Measurements from ENCODE around the gene PLCB1. TPM values are rescaled to one million over a fixed set of nuclear protein-coding genes. Genes with fewer than 3 reads are reported as not detected.

The PLCB1 gene
- polyA plus RNA-seq, 3 donors from 2014 or later: 11.0 to 20.4 (median 12.6) TPM

DNA sequence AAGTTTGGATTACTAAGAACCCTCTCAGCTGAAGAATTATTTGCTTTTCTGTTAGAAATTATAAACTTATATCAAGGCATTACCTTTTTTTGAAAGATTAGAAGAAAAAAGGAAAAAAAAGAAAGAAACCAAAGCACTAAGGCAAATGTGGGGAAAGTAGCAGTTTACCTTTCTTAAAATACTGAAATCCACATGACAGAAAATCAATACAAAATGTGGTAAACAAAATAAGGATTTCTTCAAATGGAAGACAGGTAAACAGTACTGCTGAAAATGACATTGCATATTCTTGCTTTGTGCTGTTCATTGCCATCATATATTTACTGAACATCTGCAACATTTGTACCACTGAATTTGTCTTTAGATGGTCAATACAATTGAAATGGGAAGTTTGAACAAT is 525.6 kb downstream of the PLCB1 start:
- Mint-ChIP-seq H3K36me3 (peaks cover 0 to 12% (median 3%) of the 10 kb centered on the region in 3 donors), H3K4me3 (no peak overlapping the region), H3K9me3 (no peaks in the 10 kb centered on the region), H3K27me3 (ENCODE audit: low read depth in 3 of 3) (peaks cover 2 to 9% (median 7%) of the 10 kb centered on the region in 3 donors), H3K4me1 (peaks cover 0 to 5% of the 10 kb centered on the region in 2 donors), H3K27ac (no peak overlapping the region)
- no peak for DNase-seq

DNA sequence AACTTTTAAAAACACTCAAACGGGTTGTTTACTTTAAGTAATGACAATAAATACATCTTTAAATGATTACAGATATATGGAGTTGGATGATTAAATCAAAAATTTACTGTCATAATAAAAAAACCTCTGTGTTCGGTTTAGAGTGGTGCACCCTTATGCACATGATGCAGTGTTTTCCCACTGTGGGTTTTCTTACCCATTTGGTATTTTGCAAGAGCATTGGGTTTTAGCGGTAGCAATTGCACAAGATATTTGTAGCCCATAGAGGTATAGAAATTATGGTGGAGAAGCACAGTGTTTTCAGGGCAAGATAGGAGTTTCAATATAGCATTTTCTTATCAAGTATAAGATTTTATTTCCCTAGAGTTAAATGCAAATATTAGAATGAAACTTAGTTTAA is 526.0 kb downstream of the PLCB1 start:
- Mint-ChIP-seq H3K4me1 (peaks cover 0 to 5% of the 10 kb centered on the region in 2 donors), H3K27ac (no peak overlapping the region), H3K27me3 (ENCODE audit: low read depth in 3 of 3) (peaks cover 2 to 9% (median 7%) of the 10 kb centered on the region in 3 donors), H3K4me3 (no peak overlapping the region), H3K9me3 (no peaks in the 10 kb centered on the region), H3K36me3 (peaks cover 0 to 12% (median 3%) of the 10 kb centered on the region in 3 donors)
- DNase-seq: no peak

DNA sequence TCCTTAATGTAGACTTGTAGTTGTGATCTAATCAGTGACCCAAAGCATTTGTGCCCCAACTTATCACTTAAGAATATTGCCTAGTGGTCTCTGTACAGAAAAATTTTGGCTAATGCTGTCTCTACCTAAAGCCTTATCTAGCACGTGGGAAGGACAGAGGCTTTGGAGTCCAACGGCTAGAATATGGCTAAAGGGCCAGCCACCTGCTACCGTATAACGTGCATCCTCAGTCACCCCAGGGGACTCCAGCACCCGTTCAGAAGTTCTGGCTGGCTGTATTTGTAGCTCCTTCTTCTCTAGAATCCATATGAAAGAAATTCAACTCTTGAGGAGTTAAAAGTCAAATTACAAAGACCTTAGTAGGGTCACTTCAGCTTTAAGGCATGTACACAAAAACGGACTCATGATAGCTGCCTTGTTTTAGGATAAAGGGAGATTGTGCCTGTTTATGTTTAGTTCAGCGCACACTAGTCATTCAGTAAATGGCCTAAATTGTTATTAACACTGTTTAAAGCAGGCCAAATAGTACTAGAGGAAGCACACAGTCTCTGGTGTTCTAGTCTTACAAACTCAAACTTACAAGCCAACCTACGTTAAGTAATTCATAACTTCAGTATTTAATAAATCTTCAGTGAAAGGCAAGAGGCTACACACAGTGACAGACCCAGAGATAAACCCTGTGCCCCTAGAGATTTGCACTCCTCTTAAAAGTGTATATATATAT is 529.3 kb downstream of the PLCB1 start:
- Mint-ChIP-seq H3K4me1 (peaks cover 0 to under 1% of the 10 kb centered on the region in 2 donors), H3K27ac (peak overlapping the region in 3 of 6 donors; percentile 15 to 90 (median 54)), H3K4me3 (no peak overlapping the region), H3K27me3 (ENCODE audit: low read depth in 3 of 3) (peaks cover 2 to 9% (median 7%) of the 10 kb centered on the region in 3 donors), H3K36me3 (peaks cover 6 to 20% (median 7%) of the 10 kb centered on the region in 3 donors), H3K9me3 (no peaks in the 10 kb centered on the region)
- peak in 1 of 3 donors; percentile 5 for DNase-seq

DNA sequence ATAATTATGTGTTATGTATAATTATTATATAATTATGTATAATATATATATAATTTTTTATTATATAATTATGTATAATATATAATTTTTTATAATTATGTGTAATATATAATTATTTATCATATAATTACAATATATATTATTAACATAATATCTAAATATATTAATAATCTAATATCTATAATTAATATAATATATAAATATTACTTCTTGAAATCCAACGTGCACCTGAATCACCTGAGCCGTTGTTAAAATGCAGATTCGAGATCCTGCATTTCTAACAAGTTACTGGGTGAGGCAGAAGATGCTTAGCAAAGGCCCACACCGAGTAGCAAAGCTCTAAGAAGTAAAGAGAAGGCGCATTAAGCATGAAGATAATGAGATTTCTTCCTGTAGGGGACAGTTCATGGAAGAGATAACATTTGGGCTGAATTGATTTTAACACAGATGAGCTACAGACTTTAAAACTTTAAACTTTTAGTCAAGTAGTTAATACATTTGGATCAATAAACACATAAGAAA is 530.4 kb downstream of the PLCB1 start:
- Mint-ChIP-seq H3K4me1 (no peaks in the 10 kb centered on the region), H3K27ac (no peak overlapping the region), H3K27me3 (ENCODE audit: low read depth in 3 of 3) (peaks cover 2 to 10% (median 7%) of the 10 kb centered on the region in 3 donors)

DNA sequence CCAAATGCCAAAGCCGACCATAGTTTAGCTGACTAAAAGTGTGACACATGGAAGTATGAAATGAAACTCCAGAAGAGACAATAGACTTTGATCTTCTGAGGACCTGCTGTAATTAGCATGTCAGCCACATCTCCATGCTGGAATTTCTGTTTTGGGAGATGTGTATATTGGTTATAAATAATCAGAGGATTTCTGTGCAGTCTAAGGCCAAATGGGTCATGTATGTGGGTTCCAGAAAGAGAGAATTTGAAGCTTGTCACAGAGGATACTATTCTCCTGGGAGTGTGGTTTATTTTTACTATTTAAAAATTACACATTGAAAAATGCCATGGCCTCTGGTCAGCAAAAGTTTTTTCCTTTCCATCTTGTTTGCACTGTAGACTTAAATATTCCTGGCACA is 531.4 kb downstream of the PLCB1 start:
- peak overlapping the region in 1 of 6 donors; percentile 63 for H3K27ac Mint-ChIP-seq
- no peaks in the 10 kb centered on the region for H3K4me1 Mint-ChIP-seq
- H3K4me3 Mint-ChIP-seq: no peak overlapping the region
- no peaks in the 10 kb centered on the region for H3K9me3 Mint-ChIP-seq
- DNase-seq: no peak
- peaks cover 2 to 10% (median 7%) of the 10 kb centered on the region in 3 donors for H3K27me3 Mint-ChIP-seq (ENCODE audit: low read depth in 3 of 3)
- H3K36me3 Mint-ChIP-seq: peaks cover 6 to 29% (median 7%) of the 10 kb centered on the region in 3 donors

More for the DNA sequence above, 530.4 kb downstream of the PLCB1 start:
- DNase-seq: no peak
- no peak overlapping the region for H3K4me3 Mint-ChIP-seq
- H3K36me3 Mint-ChIP-seq: peaks cover 6 to 26% (median 7%) of the 10 kb centered on the region in 3 donors
- H3K9me3 Mint-ChIP-seq: no peaks in the 10 kb centered on the region

DNA sequence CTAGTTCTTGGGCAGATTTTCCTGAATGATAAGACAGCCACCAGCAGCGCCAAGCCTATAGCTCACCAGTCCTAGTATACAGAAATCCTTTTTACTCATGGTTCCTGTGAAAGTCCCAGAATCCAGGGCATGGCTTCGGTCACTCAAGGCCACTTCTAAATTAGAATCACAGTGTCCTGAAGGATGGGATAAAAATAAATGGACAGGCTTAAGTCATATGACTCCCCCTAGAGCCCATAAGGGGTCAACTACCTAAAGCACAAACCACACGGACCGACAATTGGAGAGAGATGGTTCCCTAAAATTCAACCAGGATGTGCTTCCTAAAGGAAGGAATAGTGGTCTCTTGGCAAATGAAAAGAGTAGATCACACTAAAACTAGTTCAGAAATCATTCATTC is 532.7 kb downstream of the PLCB1 start:
- Mint-ChIP-seq H3K36me3 (peaks cover 12 to 33% (median 16%) of the 10 kb centered on the region in 3 donors), H3K4me1 (peaks cover 4 to 5% of the 10 kb centered on the region in 2 donors), H3K4me3 (no peak overlapping the region), H3K27ac (no peak overlapping the region), H3K27me3 (ENCODE audit: low read depth in 3 of 3) (peaks cover 2 to 10% (median 7%) of the 10 kb centered on the region in 3 donors), H3K9me3 (no peaks in the 10 kb centered on the region)
- no peak for DNase-seq

DNA sequence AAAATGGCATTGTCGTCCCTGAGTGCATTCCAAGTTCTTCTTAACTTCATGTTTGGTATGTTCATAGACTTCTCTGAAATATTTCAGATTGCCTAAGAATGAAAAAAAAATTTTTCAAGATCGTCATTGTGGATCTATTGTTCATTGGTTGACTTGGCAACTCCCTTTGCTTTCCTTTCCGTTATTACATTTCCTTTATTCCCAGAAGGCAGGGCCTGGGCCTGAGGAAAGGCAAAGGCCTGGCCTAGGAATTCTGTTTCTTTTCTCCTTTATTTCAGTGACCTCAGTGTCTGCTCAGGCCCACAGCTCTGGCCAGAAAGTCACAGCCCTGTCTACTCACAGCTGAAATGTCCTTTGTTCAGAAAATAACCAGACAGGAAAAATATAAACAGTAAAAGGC is 535.2 kb downstream of the PLCB1 start:
- DNase-seq: no peak
- no peak overlapping the region for H3K4me3 Mint-ChIP-seq
- H3K9me3 Mint-ChIP-seq: no peaks in the 10 kb centered on the region
- peaks cover 0 to 2% (median 0%) of the 10 kb centered on the region in 3 donors for H3K27me3 Mint-ChIP-seq (ENCODE audit: low read depth in 3 of 3)
- peaks cover 9 to 16% of the 10 kb centered on the region in 2 donors for H3K4me1 Mint-ChIP-seq
- peaks cover 12 to 23% (median 16%) of the 10 kb centered on the region in 3 donors for H3K36me3 Mint-ChIP-seq
- H3K27ac Mint-ChIP-seq: no peak overlapping the region

DNA sequence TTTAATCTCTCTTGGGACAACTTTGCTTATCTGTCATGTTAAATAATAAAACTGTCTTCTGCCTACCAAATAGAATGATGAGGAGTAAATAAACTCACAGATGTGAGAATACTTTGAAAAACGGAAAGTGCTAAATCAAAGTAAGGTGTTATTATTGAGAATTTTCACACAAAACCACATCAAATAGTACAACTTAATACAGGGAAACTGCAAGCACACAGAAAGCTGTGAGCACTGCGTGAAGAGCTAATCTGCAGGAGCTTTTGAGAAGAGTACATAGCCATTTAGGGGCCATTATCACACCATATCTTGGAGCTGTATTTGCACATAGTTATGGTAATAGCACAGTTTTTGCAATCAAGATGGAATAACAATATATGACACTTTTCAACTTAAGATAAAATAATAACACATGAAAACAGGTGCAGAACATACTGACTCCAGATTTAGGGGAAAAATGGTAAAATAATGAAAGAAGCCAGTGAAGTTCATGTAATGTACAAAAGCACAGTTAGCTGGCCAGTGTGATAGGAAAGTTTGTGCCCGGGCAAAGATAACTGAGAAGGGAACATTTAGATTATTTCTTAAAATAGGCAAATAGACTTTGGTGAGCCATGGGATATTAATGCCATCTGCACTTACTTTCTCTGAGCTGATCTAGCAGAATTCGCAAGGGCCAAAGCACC is 538.3 kb downstream of the PLCB1 start:
- H3K4me1 Mint-ChIP-seq: peaks cover 9 to 16% of the 10 kb centered on the region in 2 donors
- no peak overlapping the region for H3K4me3 Mint-ChIP-seq
- no peak for DNase-seq

DNA sequence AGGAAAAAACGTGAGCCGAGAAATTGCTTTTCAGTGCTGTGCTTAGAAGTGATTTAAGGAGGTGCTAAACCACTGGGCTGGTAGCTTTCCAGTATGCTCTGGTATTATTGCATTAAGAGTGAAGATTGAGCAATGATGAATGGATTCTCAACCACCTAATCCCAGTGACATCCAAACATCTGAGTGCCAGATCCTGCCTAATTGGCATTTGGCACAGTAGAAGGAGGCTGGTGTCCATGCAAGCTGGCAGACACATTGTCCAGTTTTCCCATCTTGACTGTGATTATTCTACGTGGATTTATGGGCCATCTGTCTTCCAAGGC is 538.8 kb downstream of the PLCB1 start:
- H3K4me3 Mint-ChIP-seq: no peak overlapping the region
- no peaks in the 10 kb centered on the region for H3K9me3 Mint-ChIP-seq
- peaks cover 9 to 16% of the 10 kb centered on the region in 2 donors for H3K4me1 Mint-ChIP-seq
- H3K27ac Mint-ChIP-seq: no peak overlapping the region
- H3K36me3 Mint-ChIP-seq: peaks cover 23 to 32% (median 30%) of the 10 kb centered on the region in 3 donors
- H3K27me3 Mint-ChIP-seq (ENCODE audit: low read depth in 3 of 3): peaks cover 0 to 2% (median 0%) of the 10 kb centered on the region in 3 donors
- DNase-seq: no peak

More for the DNA sequence above, 538.3 kb downstream of the PLCB1 start:
- H3K27ac Mint-ChIP-seq: peak overlapping the region in 1 of 6 donors; percentile 15
- peaks cover 0 to 2% (median 0%) of the 10 kb centered on the region in 3 donors for H3K27me3 Mint-ChIP-seq (ENCODE audit: low read depth in 3 of 3)
- H3K36me3 Mint-ChIP-seq: peaks cover 19 to 27% (median 26%) of the 10 kb centered on the region in 3 donors
- H3K9me3 Mint-ChIP-seq: no peaks in the 10 kb centered on the region

DNA sequence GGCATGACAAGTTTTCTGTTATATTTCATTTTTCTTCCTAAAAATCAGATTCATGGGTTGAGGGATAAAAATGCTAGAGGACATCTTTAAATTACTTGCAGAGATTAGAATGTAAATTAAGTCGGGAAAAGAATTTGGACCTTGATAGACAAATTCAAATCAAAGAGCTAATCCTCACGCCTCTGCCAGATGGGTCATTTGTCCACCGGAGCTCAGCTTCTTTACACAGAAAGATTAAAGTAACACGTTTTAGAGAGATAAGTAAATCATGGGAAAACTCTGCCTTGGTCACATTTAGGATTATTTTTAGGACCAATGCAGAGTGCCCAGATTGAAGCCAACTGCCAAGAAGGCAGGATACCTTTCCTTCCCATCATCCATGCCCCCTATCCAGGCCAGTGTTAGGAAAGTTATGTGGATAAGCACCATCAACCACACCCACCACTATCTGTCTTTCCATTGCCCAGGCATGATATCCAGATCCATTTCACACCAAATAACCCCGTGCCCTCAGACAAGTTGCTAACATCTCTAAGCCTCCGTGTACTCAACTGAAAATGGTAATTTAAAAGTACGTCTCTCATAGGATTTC is 539.4 kb downstream of the PLCB1 start:
- Mint-ChIP-seq H3K27me3 (ENCODE audit: low read depth in 3 of 3) (peaks cover 0 to 2% (median 0%) of the 10 kb centered on the region in 3 donors), H3K4me1 (peaks cover 9 to 16% of the 10 kb centered on the region in 2 donors), H3K36me3 (peaks cover 18 to 29% (median 28%) of the 10 kb centered on the region in 3 donors), H3K9me3 (no peaks in the 10 kb centered on the region), H3K4me3 (no peak overlapping the region), H3K27ac (no peak overlapping the region)
- no peak for DNase-seq

DNA sequence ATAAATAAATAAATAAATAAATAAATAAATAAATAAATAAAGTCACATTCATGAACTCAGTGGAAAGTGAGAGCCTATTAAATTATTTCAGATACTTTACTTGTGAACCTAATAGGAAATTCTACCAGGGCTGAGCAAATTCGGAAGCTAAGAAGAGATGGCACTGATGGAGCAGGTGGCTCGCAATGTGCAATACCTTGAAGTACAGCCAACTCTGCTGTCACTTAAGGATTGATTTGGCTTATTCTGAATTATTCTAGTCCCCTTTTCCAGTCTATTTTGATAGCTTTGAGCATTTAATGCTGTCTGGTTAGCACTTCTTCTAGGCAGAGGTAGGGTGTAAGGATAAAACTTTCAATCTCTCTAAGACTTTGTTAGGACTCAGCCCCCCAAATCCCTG is 541.0 kb downstream of the PLCB1 start:
- Mint-ChIP-seq H3K9me3 (no peaks in the 10 kb centered on the region), H3K27me3 (ENCODE audit: low read depth in 3 of 3) (no peaks in the 10 kb centered on the region), H3K27ac (no peak overlapping the region), H3K36me3 (peaks cover 19 to 38% (median 21%) of the 10 kb centered on the region in 3 donors), H3K4me1 (peaks cover 9 to 16% of the 10 kb centered on the region in 2 donors), H3K4me3 (no peak overlapping the region)
- no peak for DNase-seq

DNA sequence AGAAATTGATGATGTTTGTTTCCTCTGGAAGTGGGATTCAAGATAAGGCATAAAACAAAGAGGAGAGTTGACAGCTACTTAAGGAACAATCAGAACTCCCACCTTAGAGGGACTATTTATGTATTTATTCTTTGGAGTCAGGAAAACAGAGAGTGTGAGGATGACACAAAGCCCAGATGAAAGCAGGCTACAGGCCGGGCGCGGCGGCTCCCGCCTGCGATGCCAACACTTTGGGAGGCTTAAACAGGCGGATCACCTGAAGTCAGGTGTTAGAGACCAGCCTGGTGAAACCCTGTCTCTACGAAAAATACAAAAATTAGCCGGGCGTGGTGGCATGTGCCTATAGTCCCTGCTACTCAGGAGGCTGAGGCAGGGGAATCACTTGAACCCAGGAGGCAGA is 543.8 kb downstream of the PLCB1 start:
- no peaks in the 10 kb centered on the region for H3K9me3 Mint-ChIP-seq
- H3K27ac Mint-ChIP-seq: no peak overlapping the region
- peaks cover 13 to 37% (median 15%) of the 10 kb centered on the region in 3 donors for H3K36me3 Mint-ChIP-seq
- no peaks in the 10 kb centered on the region for H3K27me3 Mint-ChIP-seq (ENCODE audit: low read depth in 3 of 3)
- no peaks in the 10 kb centered on the region for H3K4me1 Mint-ChIP-seq
- H3K4me3 Mint-ChIP-seq: no peak overlapping the region
- DNase-seq: no peak

DNA sequence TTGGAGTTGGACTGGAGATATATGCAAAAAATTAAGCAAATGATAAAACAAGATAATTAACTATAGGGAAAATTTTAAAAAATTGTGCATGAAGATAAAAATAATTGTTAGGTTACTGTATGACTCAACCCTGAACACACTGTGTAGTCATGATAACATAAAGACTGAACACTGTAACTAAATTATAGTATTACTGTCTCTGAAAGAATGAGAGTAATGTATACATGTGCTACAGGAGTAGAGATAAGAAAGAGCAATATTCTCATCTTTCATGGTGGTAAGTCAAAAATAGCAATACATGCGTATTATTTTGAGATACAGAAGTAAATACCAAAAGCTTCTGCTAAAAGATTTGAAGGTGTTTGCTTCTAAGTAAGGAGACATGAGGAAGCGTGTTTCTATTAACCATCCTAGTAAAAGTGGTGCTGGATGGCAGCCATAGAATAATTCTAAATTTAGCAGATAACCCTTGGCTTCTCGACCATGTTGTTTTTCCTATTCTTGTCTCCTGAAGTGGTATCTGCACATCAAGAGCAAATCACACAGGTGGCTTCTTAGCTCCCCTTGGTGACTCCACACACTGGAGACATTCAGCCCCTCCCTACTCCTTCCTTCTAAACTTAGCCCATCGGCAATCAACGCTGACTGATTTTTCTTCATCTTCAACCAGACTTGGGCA is 546.2 kb downstream of the PLCB1 start:
- H3K36me3 Mint-ChIP-seq: peaks cover 13 to 37% (median 15%) of the 10 kb centered on the region in 3 donors
- H3K27me3 Mint-ChIP-seq (ENCODE audit: low read depth in 3 of 3): no peaks in the 10 kb centered on the region
- no peaks in the 10 kb centered on the region for H3K9me3 Mint-ChIP-seq
- no peak overlapping the region for H3K4me3 Mint-ChIP-seq
- H3K4me1 Mint-ChIP-seq: no peaks in the 10 kb centered on the region
- no peak overlapping the region for H3K27ac Mint-ChIP-seq
- no peak for DNase-seq
